GM19193 (cell line): ENCODE data around the gene NLGN2.

Source experiments
- POLR2A ChIP-seq: IDR thresholded peaks from 4 replicates; pipeline ENCODE4 v1.6.1; 2011; ENCODE audit not compliant: insufficient read depth, insufficient read length; ENCODE audit errors: extremely low read depth

The NLGN2 gene

GRCh38 chr17:7389924-7390910 lies 17.4 kb upstream of the NLGN2 start:
- TF ChIP-seq POLR2A: no peak

GRCh38 chr17:7391307-7391706 lies 16.3 kb upstream of the NLGN2 start:
- TF ChIP-seq POLR2A: no peak

- no peak for TF ChIP-seq POLR2A
These were observed 14.7 kb upstream of the NLGN2 start for GRCh38 chr17:7392696-7393612.

- no peak for TF ChIP-seq POLR2A
These were observed 13.8 kb upstream of the NLGN2 start for GRCh38 chr17:7393613-7394451.

- TF ChIP-seq POLR2A: peak; percentile 72
These were observed 13.0 kb upstream of the NLGN2 start, which contains the start of gene PLSCR3 for GRCh38 chr17:7394452-7395191. Gene PLSCR3 (minus strand): TSS chr17:7394525. CDS start chr17:7394110, 415 bp downstream.

- no peak for TF ChIP-seq POLR2A
These were observed 11.5 kb upstream of the NLGN2 start for GRCh38 chr17:7396147-7396546.

- TF ChIP-seq POLR2A: no peak
These were observed 9.0 kb upstream of the NLGN2 start for GRCh38 chr17:7398612-7399011.

GRCh38 chr17:7403043-7403726 lies 4.5 kb upstream of the NLGN2 start:
- TF ChIP-seq POLR2A: no peak

GRCh38 chr17:7403727-7403976 lies 4.0 kb upstream of the NLGN2 start:
- no peak for TF ChIP-seq POLR2A

- peak; percentile 92 for TF ChIP-seq POLR2A
These were observed 3.5 kb upstream of the NLGN2 start, which contains the start of gene TMEM256 for GRCh38 chr17:7403977-7404736. Gene TMEM256 (minus strand): TSS chr17:7404097. CDS start chr17:7404084, 13 bp downstream.

- no peak for TF ChIP-seq POLR2A
These were observed 2.8 kb upstream of the NLGN2 start for GRCh38 chr17:7404737-7405349.
